IPS-20b (cell line): Measurements from ENCODE around the gene LENG8.

Source experiments
- H3K27ac ChIP-seq: one replicate; pipeline ENCODE4 v1.5.1; 2013; ENCODE audit warnings: low read length
- H3K27me3 ChIP-seq: 2 replicates; pipeline ENCODE4 v1.6.1; 2013; ENCODE audit warnings: mild to moderate bottlenecking, low read length, inconsistent platforms; ENCODE audit not compliant: insufficient read depth
- H3K36me3 ChIP-seq: 2 replicates; pipeline ENCODE4 v1.6.1; 2013; ENCODE audit warnings: low read depth, mild to moderate bottlenecking, inconsistent platforms, low read length, moderate library complexity; ENCODE audit not compliant: insufficient read depth
- H3K4me1 ChIP-seq: 2 replicates; pipeline ENCODE4 v1.6.1; 2013; ENCODE audit warnings: mild to moderate bottlenecking, control low read depth, inconsistent platforms, low read length, moderate library complexity; ENCODE audit not compliant: insufficient read depth
- H3K4me3 ChIP-seq: 2 replicates; pipeline ENCODE4 v1.5.1; 2013; ENCODE audit warnings: mild to moderate bottlenecking, low read length, inconsistent platforms
- H3K9ac ChIP-seq: 2 replicates; pipeline ENCODE4 v1.6.1; 2013; ENCODE audit warnings: low read depth, mild to moderate bottlenecking, inconsistent platforms, low read length, moderate library complexity
- H3K9me3 ChIP-seq: 2 replicates; pipeline ENCODE4 v1.6.1; 2013; ENCODE audit warnings: mild to moderate bottlenecking, low read depth, low read length, inconsistent platforms; ENCODE audit not compliant: insufficient read depth

The LENG8 gene

DNA sequence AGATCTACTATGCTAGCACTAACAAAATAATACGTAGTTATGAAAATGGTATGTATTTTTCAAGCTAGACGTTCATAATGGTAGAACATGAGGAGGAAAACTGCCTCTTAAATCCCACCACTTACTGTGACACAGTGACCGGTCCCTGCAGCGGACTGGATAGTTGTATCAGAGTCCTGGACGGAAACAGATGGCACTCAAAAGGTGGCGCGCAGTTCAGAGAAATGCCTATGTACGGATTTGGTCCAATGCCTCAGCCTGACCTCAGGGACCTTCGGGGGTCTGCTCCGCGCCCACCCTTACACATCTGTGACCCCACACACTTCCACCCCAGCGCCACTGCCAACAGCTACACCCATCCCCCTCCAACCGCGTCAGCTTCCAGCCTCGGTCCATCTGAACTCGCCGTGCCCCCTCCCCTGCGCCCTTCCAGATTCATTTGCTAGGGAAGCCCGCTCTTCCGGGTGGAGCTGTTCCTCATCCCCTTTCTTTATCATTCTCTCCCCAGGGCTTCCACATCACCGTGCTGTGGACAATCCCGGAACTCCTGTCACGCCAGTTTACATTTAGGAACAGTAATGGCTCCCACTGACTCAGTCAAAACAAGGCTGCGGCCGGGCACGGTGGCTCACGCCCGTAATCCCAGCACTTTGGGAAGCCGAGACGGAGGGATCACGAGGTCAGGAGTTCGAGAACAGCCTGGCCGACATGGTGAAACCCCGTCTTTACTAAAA lies 792 bp upstream of the LENG8 start:
- peak overlapping the region; percentile 76 for H3K9ac ChIP-seq
- peak overlapping the region; percentile 82 for H3K4me3 ChIP-seq
- peak overlapping the region; percentile 59 for H3K27ac ChIP-seq
- peaks cover 5% of the 10 kb centered on the region; the same call in 1 of the 2 replicates for H3K4me1 ChIP-seq
- no peaks in the 10 kb centered on the region for H3K27me3 ChIP-seq
- H3K9me3 ChIP-seq: no peaks in the 10 kb centered on the region
- peaks cover 39% of the 10 kb centered on the region for H3K36me3 ChIP-seq

- Histone ChIP-seq H3K36me3 (peaks cover 50% of the 10 kb centered on the region), H3K4me1 (peaks cover 5% of the 10 kb centered on the region; the same call in 1 of the 2 replicates), H3K27ac (no peak overlapping the region), H3K27me3 (no peaks in the 10 kb centered on the region), H3K9ac (peak overlapping the region; percentile 76), H3K9me3 (no peaks in the 10 kb centered on the region), H3K4me3 (peak overlapping the region; percentile 82)
These were observed 686 bp downstream of the LENG8 start for GRCh38 chr19:54449701-54450069.

GRCh38 chr19:54451331-54451871 lies 2.4 kb downstream of the LENG8 start:
- Histone ChIP-seq H3K36me3 (peaks cover 56% of the 10 kb centered on the region), H3K9ac (no peak overlapping the region), H3K4me3 (no peak overlapping the region), H3K27me3 (no peaks in the 10 kb centered on the region), H3K9me3 (no peaks in the 10 kb centered on the region), H3K27ac (no peak overlapping the region), H3K4me1 (peaks cover 5% of the 10 kb centered on the region; the same call in 1 of the 2 replicates)

- H3K27ac ChIP-seq: no peak overlapping the region
These were observed 3.0 kb downstream of the LENG8 start for GRCh38 chr19:54451997-54452396.

DNA sequence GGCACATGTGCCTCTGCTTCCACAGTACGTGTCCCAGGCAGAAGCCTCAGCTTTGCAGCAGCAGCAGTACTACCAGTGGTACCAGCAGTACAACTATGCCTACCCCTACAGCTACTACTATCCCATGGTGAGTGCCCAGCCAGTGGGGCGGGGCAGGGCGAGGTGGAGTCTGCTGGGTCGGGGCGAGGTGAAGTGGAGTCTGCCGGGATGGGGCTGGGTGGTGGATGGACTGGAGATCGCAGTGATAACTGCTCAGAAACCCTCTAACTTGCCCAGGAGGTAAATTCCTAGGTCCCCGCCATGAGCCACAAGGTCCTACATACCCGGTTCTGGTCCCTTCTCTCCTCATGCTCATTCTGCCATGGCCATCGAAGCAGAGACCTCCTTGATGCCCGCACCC lies 3.6 kb downstream of the LENG8 start:
- H3K4me3 ChIP-seq: no peak overlapping the region
- H3K27me3 ChIP-seq: no peaks in the 10 kb centered on the region
- H3K9ac ChIP-seq: no peak overlapping the region
- H3K4me1 ChIP-seq: peaks cover 5% of the 10 kb centered on the region; the same call in 1 of the 2 replicates
- no peaks in the 10 kb centered on the region for H3K9me3 ChIP-seq
- peaks cover 68% of the 10 kb centered on the region for H3K36me3 ChIP-seq
- no peak overlapping the region for H3K27ac ChIP-seq

More at GRCh38 chr19:54451997-54452396, 3.0 kb downstream of the LENG8 start:
- H3K36me3 ChIP-seq: peaks cover 62% of the 10 kb centered on the region
- H3K4me3 ChIP-seq: no peak overlapping the region
- no peaks in the 10 kb centered on the region for H3K27me3 ChIP-seq
- H3K4me1 ChIP-seq: peaks cover 5% of the 10 kb centered on the region; the same call in 1 of the 2 replicates
- no peaks in the 10 kb centered on the region for H3K9me3 ChIP-seq
- no peak overlapping the region for H3K9ac ChIP-seq

DNA sequence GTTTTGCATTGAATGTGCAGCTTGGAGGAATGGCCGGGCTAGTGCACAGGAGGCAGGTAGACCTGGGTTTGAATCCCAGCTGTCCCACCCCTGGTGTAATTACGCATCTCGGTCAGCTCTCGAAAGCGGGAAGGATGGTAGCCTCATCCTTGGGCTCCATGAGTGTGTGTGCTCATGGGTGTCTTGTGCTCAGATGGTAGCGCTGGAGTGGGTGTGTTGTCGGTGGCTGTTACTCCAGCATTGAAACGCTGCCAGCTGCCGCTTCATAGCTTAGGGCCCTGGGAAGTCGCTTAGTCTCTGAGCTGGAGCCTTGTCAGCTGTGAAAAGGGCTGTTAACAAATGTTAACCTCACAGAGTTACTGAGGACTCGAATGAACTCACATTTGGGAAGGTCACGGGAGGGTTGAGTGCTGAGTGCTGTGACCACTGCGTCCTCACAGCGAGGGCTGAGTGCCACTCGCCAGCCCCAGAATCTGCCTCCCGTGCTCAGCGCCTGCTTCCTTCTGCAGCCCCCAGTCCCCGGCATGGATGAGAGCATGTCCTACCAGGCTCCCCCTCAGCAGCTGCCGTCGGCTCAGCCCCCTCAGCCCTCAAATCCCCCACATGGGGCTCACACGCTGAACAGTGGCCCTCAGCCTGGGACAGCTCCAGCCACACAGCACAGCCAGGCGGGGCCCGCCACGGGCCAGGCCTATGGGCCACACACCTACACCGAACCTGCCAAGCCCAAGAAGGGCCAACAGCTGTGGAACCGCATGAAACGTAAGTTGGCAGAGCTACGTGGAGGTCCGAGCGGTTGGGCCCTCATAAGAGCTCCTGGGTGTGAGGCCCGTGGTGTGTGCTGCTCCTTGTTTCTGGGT lies 5.2 kb downstream of the LENG8 start:
- peaks cover 5% of the 10 kb centered on the region; the same call in 1 of the 2 replicates for H3K4me1 ChIP-seq
- no peak overlapping the region for H3K4me3 ChIP-seq
- H3K9me3 ChIP-seq: no peaks in the 10 kb centered on the region
- no peaks in the 10 kb centered on the region for H3K27me3 ChIP-seq
- H3K36me3 ChIP-seq: peaks cover 84% of the 10 kb centered on the region
- H3K9ac ChIP-seq: no peak overlapping the region
- H3K27ac ChIP-seq: no peak overlapping the region

- H3K27me3 ChIP-seq: no peaks in the 10 kb centered on the region
- H3K27ac ChIP-seq: no peak overlapping the region
- H3K9me3 ChIP-seq: no peaks in the 10 kb centered on the region
- H3K4me1 ChIP-seq: peaks cover 4% of the 10 kb centered on the region; the same call in 1 of the 2 replicates
- no peak overlapping the region for H3K9ac ChIP-seq
- peaks cover 92% of the 10 kb centered on the region for H3K36me3 ChIP-seq
- H3K4me3 ChIP-seq: no peak overlapping the region
These were observed 6.0 kb downstream of the LENG8 start for GRCh38 chr19:54454781-54455675.

DNA sequence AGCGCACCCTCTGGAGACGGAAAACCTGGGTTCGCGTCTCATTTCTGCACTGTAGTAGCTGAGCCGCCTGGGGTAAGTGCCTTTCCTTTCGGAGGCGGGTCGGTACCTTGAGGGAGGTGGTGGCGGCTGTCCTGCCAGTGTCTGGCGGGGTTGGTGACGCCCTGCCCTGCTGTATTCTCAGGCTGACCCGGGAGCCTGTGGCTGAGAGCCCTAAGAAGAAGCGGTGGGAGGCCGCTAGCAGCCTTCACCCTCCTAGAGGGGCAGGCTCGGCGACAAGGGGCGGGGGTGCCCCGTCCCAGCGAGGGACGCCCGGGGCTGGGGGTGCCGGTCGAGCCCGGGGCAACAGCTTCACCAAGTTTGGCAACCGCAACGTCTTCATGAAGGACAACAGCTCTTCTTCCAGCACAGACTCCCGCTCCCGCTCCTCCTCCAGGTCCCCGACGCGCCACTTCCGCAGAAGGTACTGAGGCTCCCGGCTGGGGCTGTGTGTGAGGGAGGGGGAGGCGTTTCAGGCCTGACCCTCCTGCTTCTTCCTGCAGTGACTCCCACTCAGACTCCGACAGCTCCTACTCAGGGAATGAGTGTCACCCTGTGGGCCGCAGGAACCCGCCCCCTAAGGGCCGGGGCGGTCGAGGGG lies 6.9 kb downstream of the LENG8 start:
- no peak overlapping the region for H3K4me3 ChIP-seq
- H3K27me3 ChIP-seq: no peaks in the 10 kb centered on the region
- H3K36me3 ChIP-seq: peaks cover 97% of the 10 kb centered on the region
- H3K9ac ChIP-seq: no peak overlapping the region
- H3K27ac ChIP-seq: no peak overlapping the region
- H3K9me3 ChIP-seq: no peaks in the 10 kb centered on the region
- no peaks in the 10 kb centered on the region for H3K4me1 ChIP-seq

- Histone ChIP-seq H3K36me3 (peaks cover 97% of the 10 kb centered on the region), H3K9me3 (no peaks in the 10 kb centered on the region), H3K27ac (no peak overlapping the region), H3K4me3 (no peak overlapping the region), H3K27me3 (no peaks in the 10 kb centered on the region), H3K9ac (no peak overlapping the region), H3K4me1 (no peaks in the 10 kb centered on the region)
These were observed 7.7 kb downstream of the LENG8 start for GRCh38 chr19:54456423-54457373.
